ENCODE results near the gene GAA.

Gene GAA

GRCh38 chr17:80104321-80104955 is 3.1 kb downstream of the GAA start:
- no peak for DNase-seq (ENCODE audit: low spot score)

- DNase-seq (ENCODE audit: low spot score), result no peak
Observed at GRCh38 chr17:80104956-80105375, 3.6 kb downstream of the GAA start.

- no peak for DNase-seq (ENCODE audit: low spot score)
Observed at GRCh38 chr17:80105762-80106161, 4.4 kb downstream of the GAA start.

- DNase-seq (ENCODE audit: low spot score), result no peak
Observed at GRCh38 chr17:80106176-80106575, 4.8 kb downstream of the GAA start.

- no peak for DNase-seq (ENCODE audit: low spot score)
Observed at GRCh38 chr17:80106751-80107150, 5.4 kb downstream of the GAA start.

GRCh38 chr17:80107231-80108021 is 6.0 kb downstream of the GAA start:
- no peak for DNase-seq (ENCODE audit: low spot score)

GRCh38 chr17:80108036-80108971 is 6.9 kb downstream of the GAA start:
- no peak for DNase-seq (ENCODE audit: low spot score)

GRCh38 chr17:80109066-80109660 is 7.8 kb downstream of the GAA start:
- DNase-seq (ENCODE audit: low spot score), result no peak

- no peak for DNase-seq (ENCODE audit: low spot score)
Observed at GRCh38 chr17:80109713-80110446, 8.5 kb downstream of the GAA start.

- no peak for DNase-seq (ENCODE audit: low spot score)
Observed at GRCh38 chr17:80110447-80110812, 9.0 kb downstream of the GAA start.

- DNase-seq (ENCODE audit: low spot score), result no peak
Observed at GRCh38 chr17:80110927-80111701, 9.7 kb downstream of the GAA start.

- no peak for DNase-seq (ENCODE audit: low spot score)
Observed at GRCh38 chr17:80111702-80112470, 10.5 kb downstream of the GAA start.

- DNase-seq (ENCODE audit: low spot score), result no peak
Observed at GRCh38 chr17:80112471-80113032, 11.2 kb downstream of the GAA start.

GRCh38 chr17:80113033-80113484 is 11.7 kb downstream of the GAA start:
- DNase-seq (ENCODE audit: low spot score), result no peak

- no peak for DNase-seq (ENCODE audit: low spot score)
Observed at GRCh38 chr17:80114758-80115157, 13.4 kb downstream of the GAA start.

- no peak for DNase-seq (ENCODE audit: low spot score)
Observed at GRCh38 chr17:80115159-80115558, 13.8 kb downstream of the GAA start.

- DNase-seq (ENCODE audit: low spot score), result no peak
Observed at GRCh38 chr17:80116276-80116920, 15.0 kb downstream of the GAA start.

- DNase-seq (ENCODE audit: low spot score), result no peak
Observed at GRCh38 chr17:80116921-80117380, 15.6 kb downstream of the GAA start.

Data from COLO829 (cell line).